ENCODE results near the gene MRPS7.

The MRPS7 gene

DNA sequence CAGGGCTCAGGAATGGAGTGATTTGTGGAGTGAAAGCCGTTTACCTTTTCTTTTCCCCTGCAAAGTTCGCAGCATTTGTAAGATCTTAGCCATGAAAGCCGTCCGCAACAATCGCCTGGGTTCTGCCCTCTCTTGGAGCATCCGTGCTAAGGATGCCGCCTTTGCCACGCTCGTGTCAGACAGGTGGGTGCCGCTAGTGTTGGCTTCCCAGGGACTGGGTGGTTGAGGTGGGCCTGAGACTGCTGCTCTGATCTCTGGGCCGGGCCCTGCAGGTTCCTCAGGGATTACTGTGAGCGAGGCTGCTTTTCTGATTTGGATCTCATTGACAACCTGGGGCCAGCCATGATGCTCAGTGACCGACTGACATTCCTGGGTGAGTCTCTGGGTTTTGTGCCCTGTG is 28.9 kb upstream of the MRPS7 start:
- no peak overlapping the region for H3K4me2 ChIP-seq (ENCODE audit: low read depth, low read length, poor library complexity, severe bottlenecking)
- no peak overlapping the region for H3K4me3 ChIP-seq (ENCODE audit: low read length, poor library complexity, severe bottlenecking)
- no peaks in the 10 kb centered on the region for H4K20me1 ChIP-seq (ENCODE audit: insufficient read depth, low read length, poor library complexity, severe bottlenecking)
- no peaks in the 10 kb centered on the region for H3K4me1 ChIP-seq (ENCODE audit: insufficient read depth, low read length, poor library complexity, severe bottlenecking)
- H3F3A ChIP-seq (ENCODE audit: low read depth), result no peaks in the 10 kb centered on the region
- peaks cover 75% of the 10 kb centered on the region; the same call in 1 of the 2 replicates for H3K36me3 ChIP-seq (ENCODE audit: insufficient read depth, low read length)
- no peaks in the 10 kb centered on the region for H3K9me2 ChIP-seq (replicated peaks; ENCODE audit: low read depth, low read length)
- TF ChIP-seq, protein P1, sequence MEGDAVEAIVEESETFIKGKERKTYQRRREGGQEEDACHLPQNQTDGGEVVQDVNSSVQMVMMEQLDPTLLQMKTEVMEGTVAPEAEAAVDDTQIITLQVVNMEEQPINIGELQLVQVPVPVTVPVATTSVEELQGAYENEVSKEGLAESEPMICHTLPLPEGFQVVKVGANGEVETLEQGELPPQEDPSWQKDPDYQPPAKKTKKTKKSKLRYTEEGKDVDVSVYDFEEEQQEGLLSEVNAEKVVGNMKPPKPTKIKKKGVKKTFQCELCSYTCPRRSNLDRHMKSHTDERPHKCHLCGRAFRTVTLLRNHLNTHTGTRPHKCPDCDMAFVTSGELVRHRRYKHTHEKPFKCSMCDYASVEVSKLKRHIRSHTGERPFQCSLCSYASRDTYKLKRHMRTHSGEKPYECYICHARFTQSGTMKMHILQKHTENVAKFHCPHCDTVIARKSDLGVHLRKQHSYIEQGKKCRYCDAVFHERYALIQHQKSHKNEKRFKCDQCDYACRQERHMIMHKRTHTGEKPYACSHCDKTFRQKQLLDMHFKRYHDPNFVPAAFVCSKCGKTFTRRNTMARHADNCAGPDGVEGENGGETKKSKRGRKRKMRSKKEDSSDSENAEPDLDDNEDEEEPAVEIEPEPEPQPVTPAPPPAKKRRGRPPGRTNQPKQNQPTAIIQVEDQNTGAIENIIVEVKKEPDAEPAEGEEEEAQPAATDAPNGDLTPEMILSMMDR (conservative IDR thresholded peaks at IDR 0.05; ENCODE audit: low read length), result no peak
- TF ChIP-seq EZH2phosphoT487 (IDR thresholded peaks at IDR 0.05; ENCODE audit: borderline replicate concordance), result no peak
- H3K27me3 ChIP-seq (ENCODE audit: insufficient read depth, low read length, poor library complexity, severe bottlenecking), result no peaks in the 10 kb centered on the region
- H2AFZ ChIP-seq (ENCODE audit: low read length), result no peak overlapping the region
- H3K9me3 ChIP-seq (ENCODE audit: insufficient read depth, low read depth, low read length), result no peaks in the 10 kb centered on the region
- no peaks in the 10 kb centered on the region for H3K79me2 ChIP-seq (ENCODE audit: insufficient read depth, low read length)
- no peak overlapping the region for H3K9ac ChIP-seq (ENCODE audit: low read depth, low read length, poor library complexity, severe bottlenecking)

DNA sequence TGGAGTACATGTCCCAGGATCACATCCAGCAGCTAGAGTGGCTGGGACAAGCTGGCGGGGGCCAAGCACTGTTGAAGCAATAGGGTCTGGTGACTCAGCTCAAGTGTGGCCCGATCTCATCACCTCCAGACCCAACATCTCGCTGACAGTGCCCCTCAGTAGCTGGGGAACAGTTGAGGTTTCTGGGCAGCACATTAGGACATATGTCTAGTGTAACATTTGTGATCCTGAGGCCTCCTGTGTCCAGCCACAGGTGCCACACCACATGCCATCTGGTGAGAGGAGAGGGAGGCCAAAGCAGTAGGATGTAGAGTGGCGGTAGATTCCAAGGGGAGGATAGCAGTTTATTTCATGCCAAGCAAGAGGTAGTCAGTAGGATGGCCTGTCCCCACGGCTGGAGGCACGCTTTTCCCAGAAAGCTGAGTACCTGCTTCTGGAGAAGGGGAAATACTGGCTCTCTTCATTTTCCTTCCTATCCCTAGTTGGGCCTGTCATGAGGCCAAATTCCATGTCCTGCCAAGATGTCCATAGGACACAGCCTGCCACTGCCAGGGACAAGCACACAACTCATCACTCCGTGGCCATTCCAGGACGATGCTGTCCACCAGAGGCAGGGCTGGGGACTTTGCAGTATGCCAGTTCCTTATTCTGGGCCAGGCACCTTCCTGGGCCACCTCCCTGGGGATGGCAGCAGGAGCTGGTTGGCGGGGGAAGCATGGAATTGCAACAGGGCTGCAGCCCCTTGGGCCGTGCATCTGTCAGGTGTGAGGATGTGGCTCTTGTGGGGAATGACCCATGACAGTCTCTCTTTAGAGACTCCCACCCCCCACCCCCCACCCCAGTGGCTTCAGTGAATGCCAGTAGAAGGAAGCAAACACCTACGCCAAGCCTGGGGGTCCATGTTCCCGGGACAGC is 24.3 kb upstream of the MRPS7 start:
- no peaks in the 10 kb centered on the region for H3F3A ChIP-seq (ENCODE audit: low read depth)
- H3K27me3 ChIP-seq (ENCODE audit: insufficient read depth, low read length, poor library complexity, severe bottlenecking), result no peaks in the 10 kb centered on the region
- TF ChIP-seq, protein P1 (conservative IDR thresholded peaks at IDR 0.05; ENCODE audit: low read length), result no peak
- no peak for TF ChIP-seq EZH2phosphoT487 (IDR thresholded peaks at IDR 0.05; ENCODE audit: borderline replicate concordance)
- no peaks in the 10 kb centered on the region for H3K9me2 ChIP-seq (replicated peaks; ENCODE audit: low read depth, low read length)
- no peaks in the 10 kb centered on the region for H4K20me1 ChIP-seq (ENCODE audit: insufficient read depth, low read length, poor library complexity, severe bottlenecking)
- no peaks in the 10 kb centered on the region for H3K9me3 ChIP-seq (ENCODE audit: insufficient read depth, low read depth, low read length)
- peaks cover 80% of the 10 kb centered on the region; the same call in 1 of the 2 replicates for H3K36me3 ChIP-seq (ENCODE audit: insufficient read depth, low read length)
- no peaks in the 10 kb centered on the region for H3K79me2 ChIP-seq (ENCODE audit: insufficient read depth, low read length)
- no peak overlapping the region for H2AFZ ChIP-seq (ENCODE audit: low read length)
- H3K9ac ChIP-seq (ENCODE audit: low read depth, low read length, poor library complexity, severe bottlenecking), result no peak overlapping the region
- H3K4me3 ChIP-seq (ENCODE audit: low read length, poor library complexity, severe bottlenecking), result no peak overlapping the region
- H3K4me2 ChIP-seq (ENCODE audit: low read depth, low read length, poor library complexity, severe bottlenecking), result no peak overlapping the region
- no peaks in the 10 kb centered on the region for H3K4me1 ChIP-seq (ENCODE audit: insufficient read depth, low read length, poor library complexity, severe bottlenecking)

- Histone ChIP-seq H3K27me3 (ENCODE audit: insufficient read depth, low read length, poor library complexity, severe bottlenecking) (no peaks in the 10 kb centered on the region), H3K4me2 (ENCODE audit: low read depth, low read length, poor library complexity, severe bottlenecking) (no peak overlapping the region), H3K4me1 (ENCODE audit: insufficient read depth, low read length, poor library complexity, severe bottlenecking) (no peaks in the 10 kb centered on the region), H3K4me3 (ENCODE audit: low read length, poor library complexity, severe bottlenecking) (no peak overlapping the region), H3K9me3 (ENCODE audit: insufficient read depth, low read depth, low read length) (no peaks in the 10 kb centered on the region), H3K36me3 (ENCODE audit: insufficient read depth, low read length) (peaks cover 80% of the 10 kb centered on the region; the same call in 1 of the 2 replicates), H3F3A (ENCODE audit: low read depth) (no peaks in the 10 kb centered on the region), H3K9me2 (replicated peaks; ENCODE audit: low read depth, low read length) (no peaks in the 10 kb centered on the region), H3K9ac (ENCODE audit: low read depth, low read length, poor library complexity, severe bottlenecking) (no peak overlapping the region), H4K20me1 (ENCODE audit: insufficient read depth, low read length, poor library complexity, severe bottlenecking) (no peaks in the 10 kb centered on the region), H3K79me2 (ENCODE audit: insufficient read depth, low read length) (no peaks in the 10 kb centered on the region), H2AFZ (ENCODE audit: low read length) (no peak overlapping the region)
- TF ChIP-seq, protein P1 (conservative IDR thresholded peaks at IDR 0.05; ENCODE audit: low read length), result no peak
- TF ChIP-seq EZH2phosphoT487 (IDR thresholded peaks at IDR 0.05; ENCODE audit: borderline replicate concordance), result no peak
These were observed 23.6 kb upstream of the MRPS7 start for GRCh38 chr17:75238020-75238580.
